ENCODE data around the gene CDK14.
"Not testable (repeated sequence)": the region's sequence is repeated elsewhere in the genome, so short reads cannot be mapped to it uniquely, and the experiment has no call there.

CDK14 gene

GRCh38 chr7:90717296-90718060 lies 121.4 kb downstream of the CDK14 start:
- DNase-seq (ENCODE audit: low read depth in 2 of 2) = no peak

GRCh38 chr7:90719155-90719554 lies 123.0 kb downstream of the CDK14 start:
- no peak for DNase-seq (ENCODE audit: low read depth in 2 of 2)

GRCh38 chr7:90720984-90721760 lies 125.1 kb downstream of the CDK14 start:
- no peak for DNase-seq (ENCODE audit: low read depth in 2 of 2)

GRCh38 chr7:90721869-90722431 lies 125.8 kb downstream of the CDK14 start:
- DNase-seq (ENCODE audit: low read depth in 2 of 2) = no peak

GRCh38 chr7:90723233-90723632 lies 127.1 kb downstream of the CDK14 start:
- no peak for DNase-seq (ENCODE audit: low read depth in 2 of 2)

GRCh38 chr7:90723866-90724265 lies 127.7 kb downstream of the CDK14 start:
- no peak for DNase-seq (ENCODE audit: low read depth in 2 of 2)

GRCh38 chr7:90726120-90726519 lies 130.0 kb downstream of the CDK14 start:
- no peak for DNase-seq (ENCODE audit: low read depth in 2 of 2)

GRCh38 chr7:90726623-90727022 lies 130.5 kb downstream of the CDK14 start:
- DNase-seq (ENCODE audit: low read depth in 2 of 2) = no peak

- DNase-seq (ENCODE audit: low read depth in 2 of 2) = no peak
Measured at GRCh38 chr7:90727412-90727811, 131.3 kb downstream of the CDK14 start.

- no peak for DNase-seq (ENCODE audit: low read depth in 2 of 2)
Measured at GRCh38 chr7:90728568-90728967, 132.4 kb downstream of the CDK14 start.

- DNase-seq (ENCODE audit: low read depth in 2 of 2) = not testable (repeated sequence)
Measured at GRCh38 chr7:90735611-90736280, 139.6 kb downstream of the CDK14 start.

GRCh38 chr7:90736316-90736715 lies 140.2 kb downstream of the CDK14 start:
- no peak for DNase-seq (ENCODE audit: low read depth in 2 of 2)

- no peak for DNase-seq (ENCODE audit: low read depth in 2 of 2)
Measured at GRCh38 chr7:90736968-90737939, 141.1 kb downstream of the CDK14 start.

- no peak for DNase-seq (ENCODE audit: low read depth in 2 of 2)
Measured at GRCh38 chr7:90738249-90738648, 142.1 kb downstream of the CDK14 start.

GRCh38 chr7:90739716-90740115 lies 143.6 kb downstream of the CDK14 start:
- no peak for DNase-seq (ENCODE audit: low read depth in 2 of 2)

- no peak for DNase-seq (ENCODE audit: low read depth in 2 of 2)
Measured at GRCh38 chr7:90740386-90740785, 144.3 kb downstream of the CDK14 start.

- no peak for DNase-seq (ENCODE audit: low read depth in 2 of 2)
Measured at GRCh38 chr7:90743626-90744025, 147.5 kb downstream of the CDK14 start.

GRCh38 chr7:90747516-90747915 lies 151.4 kb downstream of the CDK14 start:
- no peak for DNase-seq (ENCODE audit: low read depth in 2 of 2)

- no peak for DNase-seq (ENCODE audit: low read depth in 2 of 2)
Measured at GRCh38 chr7:90749262-90749661, 153.1 kb downstream of the CDK14 start.

GRCh38 chr7:90749774-90750173 lies 153.7 kb downstream of the CDK14 start:
- DNase-seq (ENCODE audit: low read depth in 2 of 2) = no peak

GRCh38 chr7:90751595-90751994 lies 155.5 kb downstream of the CDK14 start:
- no peak for DNase-seq (ENCODE audit: low read depth in 2 of 2)
